Large intestine (tissue), 3 donors: ENCODE data around the gene ST7L. TPM values are rescaled to one million over a fixed set of nuclear protein-coding genes. Genes with fewer than 3 reads are reported as not detected.

Experiments
- DNase-seq, 2 donors: peaks; one replicate each; pipeline versions ENCODE4 v3.0.0 to v3.0.0-alpha.2; 2013
- H3K27ac ChIP-seq: one replicate; pipeline ENCODE4 v1.5.1; 2013; ENCODE audit warnings: low read length
- H3K27me3 ChIP-seq: 2 replicates; pipeline ENCODE4 v1.6.1; 2013; ENCODE audit warnings: low read length; ENCODE audit not compliant: control insufficient read depth, insufficient read depth
- H3K36me3 ChIP-seq: 2 replicates; pipeline ENCODE4 v1.6.1; 2013; ENCODE audit warnings: low read length; ENCODE audit not compliant: control insufficient read depth, insufficient read depth
- H3K4me1 ChIP-seq: one replicate; pipeline ENCODE4 v1.6.1; 2013; ENCODE audit warnings: low read length; ENCODE audit not compliant: control insufficient read depth, insufficient read depth
- H3K4me3 ChIP-seq: one replicate; pipeline ENCODE4 v1.5.1; 2013; ENCODE audit warnings: low read length
- H3K9me3 ChIP-seq: one replicate; pipeline ENCODE4 v1.6.1; 2013; ENCODE audit warnings: mild to moderate bottlenecking, low read depth, low read length, moderate library complexity; ENCODE audit not compliant: control insufficient read depth
- WGBS: methylation state at CpG from one replicate; pipeline ENCODE4 v1.1.5; 2013; ENCODE audit warnings: low lambda C conversion rate; ENCODE audit not compliant: insufficient coverage; 5-methylcytosine and 5-hydroxymethylcytosine counted together
- polyA plus RNA-seq: library from polyadenylated mRNA; unstranded; fragments of 120-200 nt; gene quantifications from one replicate; pipeline ENCODE4 v1.2.1, GENCODE V29; 2013

The ST7L gene
- polyA plus RNA-seq, 1 donor = 18.4 TPM

DNA sequence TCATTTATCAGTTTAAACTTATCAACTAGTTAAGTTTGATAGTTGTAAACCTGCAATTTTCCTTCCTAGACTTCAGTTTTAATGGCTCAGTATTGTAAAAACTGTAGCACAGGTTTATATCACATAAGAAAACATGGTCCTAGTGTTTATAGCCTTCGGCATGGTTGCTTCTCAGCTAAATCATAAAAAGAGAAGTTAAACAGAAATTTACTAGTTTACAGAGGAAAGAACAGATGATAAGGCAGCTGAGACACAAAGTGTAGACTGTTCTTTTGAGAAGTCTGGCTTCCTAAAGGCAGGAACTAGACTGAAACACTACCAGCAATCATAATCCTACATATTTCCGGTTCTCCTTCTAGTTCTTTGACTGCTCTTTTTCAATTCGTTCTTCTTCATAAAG is 70.4 kb downstream of the ST7L start:
- peak overlapping the region; percentile 54 for H3K27ac ChIP-seq

DNA sequence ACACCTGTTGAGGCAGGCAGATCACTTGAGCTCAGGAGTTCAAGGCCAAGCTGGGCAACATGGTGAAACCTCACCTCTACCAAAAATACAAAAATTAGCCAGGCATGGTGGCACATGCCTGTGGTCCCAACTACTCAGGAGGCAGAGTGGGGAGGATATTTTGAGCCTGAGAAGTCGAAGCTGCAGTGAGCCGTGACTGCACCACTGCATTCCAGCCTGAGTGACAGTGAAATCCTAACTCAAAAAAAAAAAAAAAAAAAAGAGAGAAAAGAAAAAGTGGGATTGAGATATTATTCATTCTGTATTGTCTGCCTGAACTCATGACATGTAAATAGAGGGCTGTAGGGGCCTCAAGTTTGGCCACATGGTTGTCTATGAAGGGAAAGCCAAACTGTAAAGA is 72.9 kb downstream of the ST7L start:
- Histone ChIP-seq H3K4me3 (no peak overlapping the region), H3K4me1 (peaks cover 7% of the 10 kb centered on the region), H3K27ac (no peak overlapping the region), H3K27me3 (no peaks in the 10 kb centered on the region), H3K36me3 (peaks cover 4% of the 10 kb centered on the region), H3K9me3 (no peaks in the 10 kb centered on the region)
- WGBS = no CpG with 5 or more reads among the region's 2 CpGs
- DNase-seq = no peak

More for the DNA sequence above, 70.4 kb downstream of the ST7L start:
- Histone ChIP-seq H3K27me3 (no peaks in the 10 kb centered on the region), H3K4me1 (peaks cover 7% of the 10 kb centered on the region), H3K4me3 (no peak overlapping the region), H3K9me3 (no peaks in the 10 kb centered on the region), H3K36me3 (peaks cover 4% of the 10 kb centered on the region)
- DNase-seq = peak in 1 of 2 donors; percentile 46
- WGBS = 32% methylated on average over 2 of the region's 3 CpGs

DNA sequence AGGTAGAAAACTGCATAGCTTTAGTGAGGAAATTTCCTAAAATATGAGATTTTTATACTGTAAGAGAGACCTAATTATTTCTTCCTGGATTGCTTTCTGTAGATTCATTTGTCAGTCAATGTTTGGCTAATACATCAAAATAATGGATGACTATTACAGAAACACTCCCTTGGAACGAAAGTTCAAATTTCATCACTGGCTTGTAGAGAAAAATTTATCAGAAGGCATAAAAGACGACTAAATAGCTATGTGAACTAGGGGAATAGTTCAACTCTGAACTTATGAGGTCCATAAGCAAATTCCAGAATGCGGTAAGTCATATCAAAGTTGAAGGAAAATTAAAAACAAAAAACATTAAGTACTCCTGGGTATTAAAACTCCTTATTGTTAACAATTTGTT is 74.2 kb downstream of the ST7L start:
- 43% methylated on average over 1 of the region's 3 CpGs for WGBS
- peak; percentile 14 to 62 for DNase-seq
- Histone ChIP-seq H3K27ac (peak overlapping the region; percentile 18), H3K36me3 (peaks cover 9% of the 10 kb centered on the region), H3K4me3 (no peak overlapping the region), H3K27me3 (no peaks in the 10 kb centered on the region), H3K4me1 (peaks cover 7% of the 10 kb centered on the region), H3K9me3 (no peaks in the 10 kb centered on the region)

DNA sequence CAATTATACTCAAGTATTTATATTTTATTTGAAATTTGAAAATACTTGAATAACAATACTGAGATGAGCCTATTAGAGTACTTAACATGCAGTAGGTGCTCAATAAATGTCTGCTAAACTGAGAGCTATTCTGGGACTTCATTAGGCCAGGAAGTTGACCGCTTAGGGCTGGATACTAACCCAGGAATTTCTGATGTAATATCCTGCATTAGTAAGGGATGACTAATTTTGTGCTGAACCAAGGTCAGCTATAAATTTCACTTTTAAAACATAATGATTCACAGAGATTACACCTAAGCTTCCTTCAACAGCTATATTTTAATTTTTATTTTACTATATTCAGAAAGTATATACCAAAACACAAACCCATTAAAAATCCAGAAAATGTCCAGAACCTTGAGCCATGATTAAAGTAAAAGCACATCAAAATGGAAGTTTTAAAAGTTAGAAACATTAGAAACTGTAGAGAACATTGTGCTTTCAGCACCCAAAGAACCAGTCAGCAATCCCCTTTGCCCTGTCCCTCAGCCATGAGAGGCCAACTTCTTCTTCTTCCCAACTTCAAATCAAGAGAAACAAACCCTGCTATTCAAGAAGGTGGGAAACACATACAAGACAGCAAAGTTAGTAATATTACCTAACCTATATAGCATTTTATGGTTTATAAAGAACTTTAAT is 74.8 kb downstream of the ST7L start:
- peak; percentile 20 to 48 for DNase-seq
- H3K4me1 ChIP-seq = peaks cover 6% of the 10 kb centered on the region
- H3K4me3 ChIP-seq = no peak overlapping the region
- H3K27me3 ChIP-seq = no peaks in the 10 kb centered on the region
- H3K27ac ChIP-seq = peak overlapping the region; percentile 18
- 83% methylated on average over 1 of the region's 1 CpG for WGBS
- peaks cover 12% of the 10 kb centered on the region for H3K36me3 ChIP-seq
- H3K9me3 ChIP-seq = no peaks in the 10 kb centered on the region

DNA sequence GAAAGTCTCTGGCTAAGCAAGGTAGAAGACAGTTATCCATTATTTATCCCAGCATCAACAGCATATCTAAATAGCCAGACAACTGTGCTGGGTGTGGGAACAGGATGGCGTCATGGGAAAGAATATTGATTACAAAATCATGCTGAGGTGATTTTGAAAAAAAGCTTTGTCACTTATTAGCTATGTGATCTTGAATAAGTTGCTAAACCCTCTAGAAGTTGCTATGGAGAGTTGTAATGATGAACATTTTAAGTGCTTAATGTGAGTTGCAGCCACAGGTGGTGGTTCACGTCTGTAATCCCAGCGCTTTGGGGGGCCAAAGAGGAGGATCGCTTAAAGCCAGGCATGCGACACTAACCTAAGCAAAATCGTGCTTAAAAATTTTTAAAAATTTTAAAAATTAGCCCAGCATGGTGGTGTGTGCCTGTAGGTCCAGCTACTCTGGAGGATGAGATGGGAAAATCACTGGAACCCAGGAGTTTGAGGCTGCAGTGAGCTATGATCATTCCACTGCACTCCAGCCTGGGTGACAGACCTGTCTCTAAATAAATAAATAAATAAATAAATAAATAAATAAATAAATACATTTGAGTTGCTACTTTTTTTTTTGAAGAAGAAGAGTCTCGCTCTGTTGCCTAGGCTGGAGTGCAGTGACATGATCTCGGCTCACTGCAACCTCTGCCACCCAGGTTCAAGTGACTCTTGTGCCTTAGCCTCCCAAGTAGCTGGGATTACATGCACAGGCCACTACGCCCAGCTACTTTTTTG is 76.6 kb downstream of the ST7L start:
- DNase-seq = no peak
- H3K27ac ChIP-seq = no peak overlapping the region
- WGBS = no CpG with 5 or more reads among the region's 9 CpGs

DNA sequence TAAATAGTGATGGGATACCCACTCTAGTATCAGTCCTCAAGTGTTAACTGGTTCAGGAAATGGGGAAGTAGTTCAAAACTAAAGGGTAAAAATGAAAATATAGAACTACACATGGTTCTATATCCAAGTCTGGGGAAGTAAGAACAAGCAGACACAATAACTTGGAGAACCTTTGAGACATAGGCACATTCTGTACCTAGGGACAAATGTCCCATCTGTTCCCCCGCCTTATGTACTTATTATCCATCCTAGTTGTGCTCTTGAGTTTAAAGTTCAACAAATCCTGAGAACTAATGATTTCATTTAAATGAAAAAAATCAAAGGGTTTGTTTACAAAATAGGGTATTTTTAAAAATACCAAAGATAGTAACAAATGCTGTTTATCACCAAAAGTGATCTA is 77.6 kb downstream of the ST7L start:
- DNase-seq = peak in 1 of 2 donors; percentile 11
- H3K4me3 ChIP-seq = no peak overlapping the region
- H3K27me3 ChIP-seq = no peaks in the 10 kb centered on the region
- peaks cover 2% of the 10 kb centered on the region for H3K4me1 ChIP-seq
- H3K27ac ChIP-seq = no peak overlapping the region
- 100% methylated on average over 1 of the region's 1 CpG for WGBS
- peaks cover 19% of the 10 kb centered on the region for H3K36me3 ChIP-seq
- H3K9me3 ChIP-seq = no peaks in the 10 kb centered on the region

More for the DNA sequence above, 76.6 kb downstream of the ST7L start:
- peaks cover 18% of the 10 kb centered on the region for H3K36me3 ChIP-seq
- no peaks in the 10 kb centered on the region for H3K9me3 ChIP-seq
- peaks cover 2% of the 10 kb centered on the region for H3K4me1 ChIP-seq
- H3K27me3 ChIP-seq = no peaks in the 10 kb centered on the region
- H3K4me3 ChIP-seq = no peak overlapping the region

DNA sequence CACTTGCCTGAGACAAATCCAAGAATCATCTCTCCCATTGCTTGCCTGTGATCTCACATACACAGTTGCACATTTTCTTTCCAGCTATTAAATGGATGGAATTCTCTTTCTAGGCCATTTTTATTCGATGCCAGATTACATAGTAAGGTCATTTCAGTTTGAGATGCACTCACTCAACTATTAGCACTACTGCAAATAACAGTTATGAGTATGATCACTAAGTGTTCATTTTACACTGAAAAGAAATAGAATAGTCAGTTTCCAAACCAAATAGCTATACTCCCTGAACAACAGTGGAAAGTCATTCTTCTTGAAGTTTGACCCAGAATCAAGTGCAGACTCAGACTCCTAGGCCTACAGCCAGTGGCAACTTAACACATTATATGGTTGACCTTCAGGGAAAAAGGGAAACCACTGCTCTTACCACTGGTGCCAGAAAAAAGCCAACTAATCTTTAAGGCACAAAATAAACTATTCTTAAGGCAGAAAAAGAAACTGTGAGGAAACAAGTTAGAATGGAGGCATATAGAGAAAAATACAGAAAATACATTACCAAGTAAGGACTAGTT is 78.6 kb downstream of the ST7L start:
- Histone ChIP-seq H3K9me3 (no peaks in the 10 kb centered on the region), H3K4me3 (no peak overlapping the region), H3K4me1 (peaks cover 2% of the 10 kb centered on the region), H3K27ac (no peak overlapping the region), H3K27me3 (no peaks in the 10 kb centered on the region), H3K36me3 (peaks cover 17% of the 10 kb centered on the region)
- DNase-seq = no peak
- WGBS = no CpG with 5 or more reads among the region's 1 CpG

DNA sequence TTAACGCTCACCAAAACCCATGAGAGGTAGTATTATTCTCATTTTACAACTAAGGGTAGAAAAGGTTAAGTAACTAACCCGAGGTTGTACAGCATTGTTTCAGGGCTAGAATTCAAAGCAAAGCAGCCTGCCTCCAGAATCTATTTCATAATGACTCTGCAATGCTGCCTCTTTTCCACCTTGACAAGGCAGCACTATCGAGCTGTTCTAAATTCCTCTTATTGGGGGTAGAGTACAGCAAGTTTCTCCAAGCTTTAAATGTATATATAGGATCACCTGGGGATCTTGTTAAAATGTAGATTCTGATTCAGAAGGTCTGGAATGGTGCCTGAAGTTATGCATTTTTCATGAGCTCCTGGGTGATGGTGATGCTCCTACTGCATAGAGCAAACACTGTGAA is 80.1 kb downstream of the ST7L start:
- WGBS = 100% methylated on average over 1 of the region's 3 CpGs
- DNase-seq = no peak
- Histone ChIP-seq H3K27me3 (no peaks in the 10 kb centered on the region), H3K4me1 (no peaks in the 10 kb centered on the region), H3K27ac (no peak overlapping the region), H3K9me3 (no peaks in the 10 kb centered on the region), H3K4me3 (no peak overlapping the region), H3K36me3 (peaks cover 18% of the 10 kb centered on the region)

DNA sequence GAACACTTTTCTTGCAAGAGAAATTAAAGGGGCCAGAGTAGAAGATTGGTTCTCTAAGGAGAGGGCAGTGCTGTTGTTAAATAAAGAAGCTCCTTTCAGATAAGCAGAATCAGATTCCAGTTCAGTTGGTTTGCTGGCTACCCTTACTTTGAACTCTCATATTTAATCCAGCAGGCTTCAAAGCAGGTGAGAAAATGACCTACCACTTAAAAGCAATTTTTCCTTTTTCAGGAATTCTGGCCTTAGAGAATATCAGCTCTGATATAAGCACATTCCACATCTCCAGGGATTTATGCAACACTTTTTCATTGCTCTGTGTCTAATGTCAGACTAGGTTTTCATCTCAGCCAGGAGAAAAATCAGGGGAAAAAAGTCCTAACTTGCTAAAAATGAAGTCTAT is 81.5 kb downstream of the ST7L start:
- H3K9me3 ChIP-seq = no peaks in the 10 kb centered on the region
- H3K27ac ChIP-seq = no peak overlapping the region
- no peak overlapping the region for H3K4me3 ChIP-seq
- H3K27me3 ChIP-seq = no peaks in the 10 kb centered on the region
- peaks cover 23% of the 10 kb centered on the region for H3K36me3 ChIP-seq
- no peaks in the 10 kb centered on the region for H3K4me1 ChIP-seq
- DNase-seq = no peak

DNA sequence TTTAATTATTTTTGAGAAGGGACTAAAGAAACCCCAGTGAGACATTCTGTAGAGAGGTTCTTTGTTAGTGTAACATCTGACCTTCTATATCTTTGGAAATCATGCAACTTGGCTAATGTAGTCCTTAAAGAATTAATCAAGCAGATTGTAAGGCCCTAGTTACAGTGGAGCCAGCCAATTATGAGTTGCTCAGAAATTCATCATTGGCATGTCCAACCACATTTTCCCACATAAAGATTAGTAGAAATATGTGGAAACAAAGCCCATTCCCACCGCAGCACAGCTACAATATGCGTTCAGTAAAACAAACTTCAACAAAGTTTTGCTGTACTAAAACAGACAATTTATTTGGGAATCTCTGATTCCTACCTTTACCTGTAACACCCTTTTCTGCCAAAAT is 82.4 kb downstream of the ST7L start:
- Histone ChIP-seq H3K27me3 (no peaks in the 10 kb centered on the region), H3K27ac (no peak overlapping the region), H3K4me1 (no peaks in the 10 kb centered on the region), H3K4me3 (no peak overlapping the region), H3K36me3 (peaks cover 23% of the 10 kb centered on the region), H3K9me3 (no peaks in the 10 kb centered on the region)
- DNase-seq = no peak
- 100% methylated on average over 2 of the region's 2 CpGs for WGBS
